ENCODE data around the gene SWSAP1.

- TF ChIP-seq POLR2AphosphoS5 (IDR thresholded peaks at IDR 0.05; ENCODE audit: low read depth, low read length) (no peak), REST (IDR thresholded peaks at IDR 0.05; ENCODE audit: insufficient read depth in 1 of 2, low read depth in 2 of 2, low read length in 2 of 2) (no peak), FOXP2 (optimal IDR thresholded peaks at IDR 0.05; ENCODE audit: borderline replicate concordance, extremely low read depth, extremely low read length, insufficient read depth) (no peak), SIN3A (IDR thresholded peaks at IDR 0.05; ENCODE audit: borderline replicate concordance, insufficient read depth, low read length) (no peak)
These were observed 47.1 kb downstream of the SWSAP1 start for GRCh38 chr19:11421371-11422098.

Measured in PFSK-1 (cell line).